LNCAP (cell line): ENCODE data around the gene RGPD8.

Source experiments
- CTCF ChIP-seq: fragments of 450-650 bp; IDR thresholded peaks from 2 replicates; pipeline ENCODE4 v1.5.1; 2017; ENCODE audit warnings: mild to moderate bottlenecking

RGPD8 gene

GRCh38 chr2:112474844-112475486, 41.5 kb upstream of the RGPD8 start:
- TF ChIP-seq CTCF, result no peak

- no peak for TF ChIP-seq CTCF
These were observed 39.3 kb upstream of the RGPD8 start for GRCh38 chr2:112472547-112473263.

- no peak for TF ChIP-seq CTCF
These were observed 31.9 kb upstream of the RGPD8 start for GRCh38 chr2:112465382-112465781.

- TF ChIP-seq CTCF, result no peak
These were observed 29.8 kb upstream of the RGPD8 start for GRCh38 chr2:112463256-112463655.

- TF ChIP-seq CTCF, result no peak
These were observed 28.7 kb upstream of the RGPD8 start for GRCh38 chr2:112462178-112462577.

- no peak for TF ChIP-seq CTCF
These were observed 25.9 kb upstream of the RGPD8 start for GRCh38 chr2:112459372-112459771.

- no peak for TF ChIP-seq CTCF
These were observed 21.1 kb upstream of the RGPD8 start for GRCh38 chr2:112454586-112454985.
